H1 (cell line): ENCODE results near the gene MYL3. TPM values are rescaled to one million over a fixed set of nuclear protein-coding genes. Genes with fewer than 3 reads are reported as not detected.

Experiments
- CHD7 ChIP-seq: fragments of 300-600 bp; sonication (generic); IDR thresholded peaks from 2 replicates; pipeline ENCODE4 v1.7.1; 2012; ENCODE audit warnings: low read length, moderate library complexity, mild to moderate bottlenecking, inconsistent platforms; ENCODE audit not compliant: insufficient replicate concordance
- FOSL1 ChIP-seq: IDR thresholded peaks from 2 replicates; pipeline ENCODE4 v1.6.1; 2011; ENCODE audit warnings: mild to moderate bottlenecking, low read depth, low read length, moderate library complexity; ENCODE audit not compliant: insufficient read depth
- KDM5A ChIP-seq: fragments of 200-600 bp; IDR thresholded peaks from 2 replicates; pipeline ENCODE4 v1.7.1; 2012; ENCODE audit warnings: mild to moderate bottlenecking, low read length, inconsistent platforms, mixed read lengths
- NRF1 ChIP-seq: IDR thresholded peaks from 2 replicates; pipeline ENCODE4 v1.6.1; 2011; ENCODE audit warnings: mild to moderate bottlenecking, low read depth, low read length, improper control_type of control experiment
- POLR2A ChIP-seq, 2 experiments: IDR thresholded peaks; 1 replicate in 1 of 2; 2 replicates in 1 of 2; pipeline ENCODE4 v1.6.1; 2011; ENCODE audit warnings: low read depth in 2 of 2, low read length in 2 of 2, mild to moderate bottlenecking in 2 of 2; ENCODE audit errors: control extremely low read depth in 1 of 2
- SP2 ChIP-seq: IDR thresholded peaks from 2 replicates; pipeline ENCODE4 v1.6.1; 2012; ENCODE audit warnings: mild to moderate bottlenecking, low read length, inconsistent platforms
- USF2 ChIP-seq: IDR thresholded peaks from 2 replicates; pipeline ENCODE4 v1.6.1; 2011; ENCODE audit warnings: low read length, improper control_type of control experiment
- polyA plus RNA-seq, 7 experiments: library from polyadenylated mRNA; depleted of rRNA in 3 of 7; stranded (reverse) in 5 of 7; unstranded in 2 of 7; fragments of >200 nt in 5 of 7; fragments of 200-250 nt in 2 of 7; gene quantifications; 1 replicate in 5 of 7; 2 replicates in 1 of 7; 4 replicates in 1 of 7; pipeline versions ENCODE4 v1.2.1 to v1.2.3, GENCODE V29; 2011 to 2013; ENCODE audit warnings: missing spikeins in 2 of 7, mixed read lengths in 2 of 7
- total RNA-seq: library from RNA; stranded (reverse); fragmentation: NEBNext Ultra II Directional; extraction: Animal tissue kit (Norgen Biotek cat#: 25700); gene quantifications from 2 replicates; pipeline ENCODE4 v1.2.1, GENCODE V29; 2021

MYL3 gene
- total and polyA plus RNA-seq, 2 of the 8 experiments (the other 6 are each of a cell fraction or from before 2014, with no cell fraction given): 0.06 TPM; not detected in 1

- TF ChIP-seq CHD7 (no peak), SP2 (no peak), POLR2A (IDR thresholded peaks at IDR 0.05; ENCODE audit: control extremely low read depth in 1 of 2, low read depth in 2 of 2, low read length in 2 of 2) (no peak), KDM5A (no peak), USF2 (no peak), FOSL1 (no peak), NRF1 (no peak)
- TF ChIP-seq, all 59 proteins: peak for 0
These were observed 37.1 kb upstream of the MYL3 start (continued) for GRCh38 chr3:46900356-46900755.
